HG02759 (cell line): ENCODE measurements around the gene SIAH2.
A peak's percentile ranks its signal among the peaks of the same experiment; 100 is the strongest.

Source experiments
- ATAC-seq: cut with Tn5 transposase; IDR thresholded peaks from one replicate; pipeline ENCODE4 v1.9.1; 2021; ENCODE audit warnings: mild to moderate bottlenecking, moderate library complexity; ENCODE audit not compliant: unreplicated experiment

Gene SIAH2

GRCh38 chr3:150736316-150736719 is 26.7 kb downstream of the SIAH2 start:
- ATAC-seq: no peak

GRCh38 chr3:150734795-150735119 is 28.2 kb downstream of the SIAH2 start:
- no peak for ATAC-seq

GRCh38 chr3:150733936-150734794 is 28.8 kb downstream of the SIAH2 start:
- ATAC-seq: no peak

- no peak for ATAC-seq
Observed at GRCh38 chr3:150733373-150733935, 29.5 kb downstream of the SIAH2 start.

- no peak for ATAC-seq
Observed at GRCh38 chr3:150729682-150730360, 33.1 kb downstream of the SIAH2 start.

- ATAC-seq: no peak
Observed at GRCh38 chr3:150727653-150728502, 35.1 kb downstream of the SIAH2 start.

GRCh38 chr3:150725548-150725947 is 37.4 kb downstream of the SIAH2 start:
- no peak for ATAC-seq

- no peak for ATAC-seq
Observed at GRCh38 chr3:150723946-150724345, 39.0 kb downstream of the SIAH2 start.

- no peak for ATAC-seq
Observed at GRCh38 chr3:150722267-150722666, 40.7 kb downstream of the SIAH2 start.

GRCh38 chr3:150721285-150722130 is 41.5 kb downstream of the SIAH2 start:
- peak; percentile 84 for ATAC-seq

GRCh38 chr3:150720444-150720843 is 42.5 kb downstream of the SIAH2 start:
- ATAC-seq: no peak

GRCh38 chr3:150710097-150710496 is 52.9 kb downstream of the SIAH2 start:
- ATAC-seq: no peak

GRCh38 chr3:150703756-150704344 is 59.1 kb downstream of the SIAH2 start, which contains the start of gene ERICH6:
Gene ERICH6 (minus strand): TSS chr3:150703920. CDS start chr3:150703898, 22 bp downstream.
- ATAC-seq: peak; percentile 100

GRCh38 chr3:150703299-150703755 is 59.6 kb downstream of the SIAH2 start:
- ATAC-seq: peak; percentile 45

- no peak for ATAC-seq
Observed at GRCh38 chr3:150699068-150699639, 63.8 kb downstream of the SIAH2 start.

GRCh38 chr3:150697646-150698045 is 65.3 kb downstream of the SIAH2 start:
- ATAC-seq: no peak

GRCh38 chr3:150691414-150692040 is 71.4 kb downstream of the SIAH2 start:
- ATAC-seq: no peak
